HL-60/S4 treated with phorbol 12-myristate 13-acetate at 8.2 ng/mL for 4 days and 3 days (cell line): ENCODE data around the gene MMP12.

Experiments used
- in situ Hi-C: fragments of 300-500 bp; cut with MboI; formaldehyde crosslinking; loops from 2 replicates; pipeline ENCODE4 v1.15.0; 2022; ENCODE audit warnings: low sequenced_read_pairs

Gene MMP12

GRCh38 chr11:102850973-102851745 lies 23.6 kb downstream of the MMP12 start:
- in situ Hi-C loops, result no loop called here

- in situ Hi-C loops, result no loop called here
These were observed 25.5 kb downstream of the MMP12 start for GRCh38 chr11:102849311-102849710.

GRCh38 chr11:102846292-102846691 lies 28.5 kb downstream of the MMP12 start:
- in situ Hi-C loops, result no loop called here

GRCh38 chr11:102843489-102843888 lies 31.3 kb downstream of the MMP12 start, which contains the start of gene MMP3:
Gene MMP3, minus strand, starts transcription at chr11:102843609. Its CDS starts 63 bp downstream, at chr11:102843546.
- in situ Hi-C loops, result no loop called here

GRCh38 chr11:102842930-102843329 lies 31.9 kb downstream of the MMP12 start:
- in situ Hi-C loops, result no loop called here

GRCh38 chr11:102840018-102840417 lies 34.8 kb downstream of the MMP12 start:
- in situ Hi-C loops, result no loop called here

GRCh38 chr11:102837646-102838045 lies 37.1 kb downstream of the MMP12 start:
- in situ Hi-C loops, result no loop called here

- in situ Hi-C loops, result no loop called here
These were observed 37.6 kb downstream of the MMP12 start for GRCh38 chr11:102837156-102837555.

- in situ Hi-C loops, result no loop called here
These were observed 38.4 kb downstream of the MMP12 start for GRCh38 chr11:102836290-102836875.

GRCh38 chr11:102833731-102834130 lies 41.1 kb downstream of the MMP12 start:
- in situ Hi-C loops, result no loop called here

- in situ Hi-C loops, result no loop called here
These were observed 42.2 kb downstream of the MMP12 start for GRCh38 chr11:102832612-102833011.

- in situ Hi-C loops, result no loop called here
These were observed 43.0 kb downstream of the MMP12 start for GRCh38 chr11:102831489-102832440.

GRCh38 chr11:102831128-102831488 lies 43.7 kb downstream of the MMP12 start:
- in situ Hi-C loops, result no loop called here

GRCh38 chr11:102830001-102830727 lies 44.6 kb downstream of the MMP12 start:
- in situ Hi-C loops, result no loop called here

GRCh38 chr11:102829316-102830000 lies 45.3 kb downstream of the MMP12 start:
- in situ Hi-C loops, result no loop called here

GRCh38 chr11:102824556-102824955 lies 50.2 kb downstream of the MMP12 start:
- in situ Hi-C loops, result no loop called here

- in situ Hi-C loops, result no loop called here
These were observed 55.3 kb downstream of the MMP12 start for GRCh38 chr11:102819491-102819890.

GRCh38 chr11:102813484-102813883 lies 61.3 kb downstream of the MMP12 start:
- in situ Hi-C loops, result no loop called here
